H4 (cell line): ENCODE data around the gene PPP2R2C. TPM values are rescaled to one million over a fixed set of nuclear protein-coding genes. Genes with fewer than 3 reads are reported as not detected.

ENCODE experiments used
- DNase-seq: peaks from one replicate; pipeline ENCODE4 v3.0.0-alpha.2; 2015; ENCODE audit warnings: low spot score
- total RNA-seq: library from RNA; depleted of rRNA; stranded (reverse); fragments of >200 nt; shearing (Covaris generic); gene quantifications from 2 replicates; pipeline ENCODE4 v1.2.3, GENCODE V29; 2014

Gene PPP2R2C
- total RNA-seq, 1 experiment from 2014 or later: 0.91 TPM

DNA sequence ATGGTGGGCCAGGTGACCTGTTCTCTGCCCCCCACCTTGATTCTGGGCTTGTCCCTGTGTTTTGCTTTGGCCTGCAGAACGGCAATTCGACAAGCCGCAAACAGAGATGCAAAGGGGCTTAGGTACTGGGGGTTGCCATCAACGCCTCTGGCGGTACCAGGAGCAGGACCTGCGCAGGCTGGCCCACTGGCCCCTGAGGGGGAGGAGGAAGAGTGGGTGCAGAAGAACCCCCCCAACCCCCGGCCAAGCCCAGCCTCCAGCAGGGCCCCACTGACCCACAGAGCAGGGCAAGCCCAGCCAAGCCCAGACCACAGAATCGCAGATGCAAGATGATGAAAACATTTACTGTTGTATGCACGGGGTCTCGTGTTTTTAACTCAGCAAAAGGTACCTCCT is 89.4 kb downstream of the PPP2R2C start:
- no peak for DNase-seq

DNA sequence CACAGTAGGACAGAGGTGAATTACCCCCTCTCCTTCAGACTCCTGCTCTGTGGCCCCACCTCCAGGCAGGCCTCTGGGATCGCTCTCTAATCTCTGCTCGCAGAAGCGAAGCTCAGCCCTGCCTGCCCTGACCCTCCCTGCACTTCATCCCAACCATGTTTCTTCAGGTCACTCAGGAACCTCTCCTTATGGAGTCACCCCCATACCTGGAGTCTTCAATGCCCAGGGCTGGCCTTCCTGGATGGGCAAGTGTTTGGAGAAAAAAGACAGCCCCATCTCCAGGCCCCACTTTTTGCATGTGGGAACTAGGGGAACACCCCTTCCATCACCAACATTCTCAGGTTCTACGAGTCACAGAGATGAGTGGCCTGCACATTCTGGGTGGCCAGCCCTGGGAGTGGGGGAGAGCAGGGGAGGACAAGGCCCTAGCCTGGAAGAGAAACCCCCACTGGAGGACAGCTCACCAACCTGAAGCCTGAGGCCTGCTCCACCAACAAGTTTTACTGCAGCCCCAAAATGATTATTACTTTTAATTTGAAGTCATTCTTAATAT is 90.8 kb downstream of the PPP2R2C start:
- DNase-seq: no peak

DNA sequence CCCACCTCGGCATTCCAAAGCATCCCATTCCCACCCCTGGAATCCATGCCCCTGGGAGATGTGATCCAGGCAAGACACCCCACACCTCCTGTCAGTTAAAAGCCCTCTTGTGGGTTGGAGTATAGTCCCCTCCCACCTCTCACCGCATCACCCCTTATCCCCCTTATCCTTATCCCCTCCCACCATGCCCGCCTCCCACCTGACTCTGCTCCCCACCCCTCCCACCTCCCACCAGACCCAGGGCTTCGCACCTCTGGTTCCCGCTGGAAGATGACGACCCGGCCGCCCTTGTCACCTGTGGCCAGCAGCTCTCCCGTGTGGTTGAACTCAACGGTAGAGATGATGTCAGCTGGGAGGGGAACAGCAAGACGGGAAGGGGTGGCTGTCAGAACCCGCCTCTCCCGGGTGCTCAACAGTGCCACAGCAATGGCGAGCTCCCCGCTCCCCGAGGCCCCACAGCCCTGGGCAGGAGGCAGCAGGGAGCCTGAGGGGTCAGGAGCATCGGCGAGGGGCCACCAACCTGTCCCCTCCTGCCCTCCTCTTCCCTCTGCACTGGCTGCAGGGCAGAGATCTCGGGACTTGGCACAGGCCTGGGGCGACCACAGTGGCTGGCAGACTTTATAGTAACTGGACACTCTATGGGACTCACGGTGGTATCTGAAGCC is 91.5 kb downstream of the PPP2R2C start:
- DNase-seq: no peak

DNA sequence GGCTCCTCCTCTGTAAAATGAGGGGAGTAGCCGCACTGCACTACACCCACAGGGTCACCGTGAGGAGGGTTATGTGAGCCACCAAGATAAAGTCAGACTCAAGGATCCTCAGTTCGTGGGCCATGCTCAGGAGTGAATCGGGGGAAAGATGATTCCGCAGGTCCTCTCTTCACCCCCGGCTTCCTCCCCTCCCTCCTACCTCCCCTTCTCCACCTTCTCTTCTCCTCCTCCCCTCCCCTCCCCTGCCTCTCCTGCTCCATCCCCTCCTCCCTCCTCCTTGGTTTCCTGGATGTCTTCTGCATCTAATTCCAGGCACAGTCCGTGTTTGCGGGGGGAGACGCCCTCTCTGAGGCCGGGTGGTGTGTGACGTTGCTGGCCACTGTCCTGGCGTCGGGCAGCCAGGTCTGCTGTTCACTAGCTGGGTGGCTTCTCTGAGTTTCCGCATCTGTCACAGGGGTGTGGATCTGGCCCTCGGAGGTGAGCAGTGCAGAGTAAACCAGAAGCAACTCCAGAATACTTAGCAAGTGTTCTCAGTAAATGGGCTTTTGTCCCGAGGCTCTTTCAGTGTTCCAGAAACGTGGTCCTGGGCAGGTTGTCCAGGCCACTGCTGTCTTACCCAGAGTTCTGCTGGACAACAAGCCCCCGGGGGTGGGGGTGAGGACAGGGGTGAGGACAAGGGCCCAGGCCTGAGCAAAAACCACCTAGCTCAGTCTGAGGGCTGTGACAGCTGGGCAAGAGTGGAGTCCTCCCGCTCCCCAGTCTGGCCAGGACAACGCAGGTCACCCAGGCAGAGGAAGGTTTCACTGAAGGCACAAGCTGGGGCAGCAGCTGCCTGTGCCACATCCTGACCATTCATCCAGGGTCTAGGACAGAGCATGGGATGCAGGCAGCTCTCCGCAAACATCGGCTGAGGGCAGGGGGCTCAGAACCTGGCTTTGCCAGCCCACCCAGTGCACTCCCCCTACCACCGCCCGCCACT is 92.4 kb downstream of the PPP2R2C start:
- DNase-seq: no peak

DNA sequence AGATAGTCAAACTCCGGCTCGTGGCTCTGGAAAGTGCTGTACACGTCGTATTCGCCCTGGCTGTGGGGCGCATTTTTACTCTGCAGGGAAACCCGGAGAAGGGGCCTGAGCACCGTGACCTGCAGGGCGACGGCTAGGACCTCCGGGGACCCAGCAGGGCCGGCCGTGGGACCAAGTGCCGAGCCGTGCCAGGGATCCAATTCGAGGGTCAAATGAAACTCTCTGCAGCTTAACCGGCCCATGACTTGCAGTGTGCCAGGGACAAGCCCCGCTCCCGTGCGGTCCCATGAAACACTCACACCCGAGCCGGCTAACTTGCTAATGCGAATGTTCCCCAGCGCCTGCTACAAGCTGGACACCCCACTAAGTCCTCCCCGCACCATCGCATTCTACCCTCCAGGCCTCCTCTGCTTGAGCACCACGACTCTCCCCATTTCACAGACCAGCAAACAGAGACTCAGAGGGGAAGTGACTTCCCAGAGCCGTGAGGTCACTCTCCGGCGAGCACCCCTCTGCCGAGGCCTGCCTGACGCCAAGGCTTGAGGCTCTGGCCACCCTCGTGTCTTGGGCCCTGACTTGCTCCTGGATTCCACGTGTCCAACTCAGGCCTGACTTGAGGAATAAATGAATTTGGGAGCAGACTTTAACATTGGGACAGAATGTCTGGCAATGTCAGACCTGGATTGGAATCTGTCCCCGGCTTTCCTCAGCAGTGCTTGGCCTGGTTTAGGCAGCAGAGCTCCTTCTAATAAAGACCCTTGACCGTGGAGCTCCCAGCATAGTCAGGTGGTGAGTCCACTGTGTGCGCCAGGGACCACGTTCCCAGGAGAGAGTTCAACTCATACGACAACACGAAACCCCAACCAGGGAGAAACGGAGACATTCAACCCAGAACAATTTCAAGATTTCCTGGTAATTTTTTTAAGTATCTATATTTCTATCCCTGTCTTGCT is 93.6 kb downstream of the PPP2R2C start:
- no peak for DNase-seq

DNA sequence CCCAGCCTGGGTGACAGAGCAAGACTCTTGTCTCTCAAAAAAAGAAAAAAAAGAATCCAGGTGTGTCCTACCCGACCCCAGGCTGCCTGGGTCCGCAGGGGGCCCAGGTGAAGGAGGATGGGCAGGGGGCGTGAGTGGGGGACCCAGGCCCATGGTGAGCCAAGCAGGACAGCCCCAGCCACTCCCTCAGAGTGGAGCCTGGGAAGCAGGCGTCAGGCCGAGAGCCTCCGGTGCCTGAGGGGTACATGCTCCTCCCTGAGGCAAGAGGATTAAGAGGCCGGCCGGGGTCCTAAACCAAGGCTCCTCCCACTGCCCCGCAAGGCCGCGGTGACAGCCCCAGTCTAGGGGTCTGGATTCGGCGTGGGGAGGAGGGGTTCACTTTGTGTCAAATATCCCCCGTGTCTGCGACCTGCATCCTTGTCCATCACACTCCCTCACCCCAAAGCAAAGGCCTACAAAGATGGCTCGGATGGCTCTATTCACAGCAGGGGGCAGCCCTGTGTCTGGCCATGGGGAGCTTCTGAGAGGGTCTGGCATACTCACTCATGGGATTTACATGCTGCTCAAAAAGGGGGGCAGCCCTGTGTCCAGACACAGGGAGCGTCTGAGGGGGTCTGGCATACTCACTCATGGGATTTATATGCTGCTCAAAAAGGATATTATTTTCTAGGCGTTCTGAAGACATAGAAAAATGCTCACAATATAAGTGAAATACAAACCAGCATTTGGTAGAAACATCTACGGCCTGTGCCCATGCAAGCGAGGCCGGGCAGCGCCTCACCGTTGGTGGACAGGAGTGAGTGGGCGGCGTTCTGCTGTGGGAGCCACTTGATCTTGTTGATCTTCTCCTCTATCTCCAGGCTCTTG is 94.6 kb downstream of the PPP2R2C start:
- DNase-seq: no peak

DNA sequence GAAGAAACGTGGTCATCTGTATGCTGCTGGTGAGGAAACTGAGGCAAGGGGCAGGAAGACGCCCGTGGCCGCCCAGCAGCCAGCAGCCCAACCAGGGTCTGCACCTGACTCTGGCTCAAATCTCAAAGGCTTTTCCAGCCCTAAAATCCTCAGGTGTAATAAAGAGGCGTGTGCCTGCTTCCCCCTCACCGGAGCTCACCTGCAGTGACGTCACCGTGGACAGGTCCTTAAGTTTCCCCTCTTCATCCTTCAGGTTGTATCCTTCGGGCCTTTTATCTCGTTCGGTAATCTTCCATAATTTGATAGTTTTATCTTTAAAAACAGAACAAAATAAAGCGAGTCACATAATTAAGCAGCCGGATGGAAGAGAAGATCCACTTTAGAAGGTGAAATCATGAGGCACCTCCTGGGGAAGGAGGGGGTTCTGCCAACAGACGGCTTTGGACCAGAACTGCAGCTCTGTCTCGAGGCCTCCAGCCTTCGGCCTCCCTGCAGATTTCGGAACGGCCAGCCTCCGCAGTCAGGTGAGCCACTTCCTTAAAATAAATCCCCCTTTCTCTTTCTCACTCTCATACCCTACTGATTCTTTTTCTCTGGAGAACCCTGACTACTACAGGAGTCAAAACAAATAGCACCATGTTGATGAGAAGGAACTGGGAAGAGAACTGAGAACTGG is 96.7 kb downstream of the PPP2R2C start:
- DNase-seq: no peak

DNA sequence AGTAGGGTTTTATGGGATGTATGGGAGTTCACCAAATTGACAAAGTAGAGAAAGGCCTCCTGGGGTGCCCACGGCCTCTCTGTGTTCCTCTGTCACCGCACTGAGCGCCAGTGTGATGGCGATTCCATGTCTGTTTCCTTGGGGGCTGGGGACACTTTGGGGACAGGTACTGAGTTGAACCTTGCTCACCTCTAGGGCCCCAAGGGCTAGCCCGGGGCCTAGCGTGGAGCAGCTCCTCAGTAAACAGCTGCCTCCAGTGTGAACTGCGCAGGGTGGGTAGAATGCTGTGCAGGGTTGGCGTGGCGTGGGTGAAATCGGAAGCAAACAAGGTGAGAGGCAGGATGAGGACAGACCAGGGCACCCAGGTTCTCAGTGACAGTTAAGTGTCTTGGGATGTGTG is 97.8 kb downstream of the PPP2R2C start:
- DNase-seq: no peak

DNA sequence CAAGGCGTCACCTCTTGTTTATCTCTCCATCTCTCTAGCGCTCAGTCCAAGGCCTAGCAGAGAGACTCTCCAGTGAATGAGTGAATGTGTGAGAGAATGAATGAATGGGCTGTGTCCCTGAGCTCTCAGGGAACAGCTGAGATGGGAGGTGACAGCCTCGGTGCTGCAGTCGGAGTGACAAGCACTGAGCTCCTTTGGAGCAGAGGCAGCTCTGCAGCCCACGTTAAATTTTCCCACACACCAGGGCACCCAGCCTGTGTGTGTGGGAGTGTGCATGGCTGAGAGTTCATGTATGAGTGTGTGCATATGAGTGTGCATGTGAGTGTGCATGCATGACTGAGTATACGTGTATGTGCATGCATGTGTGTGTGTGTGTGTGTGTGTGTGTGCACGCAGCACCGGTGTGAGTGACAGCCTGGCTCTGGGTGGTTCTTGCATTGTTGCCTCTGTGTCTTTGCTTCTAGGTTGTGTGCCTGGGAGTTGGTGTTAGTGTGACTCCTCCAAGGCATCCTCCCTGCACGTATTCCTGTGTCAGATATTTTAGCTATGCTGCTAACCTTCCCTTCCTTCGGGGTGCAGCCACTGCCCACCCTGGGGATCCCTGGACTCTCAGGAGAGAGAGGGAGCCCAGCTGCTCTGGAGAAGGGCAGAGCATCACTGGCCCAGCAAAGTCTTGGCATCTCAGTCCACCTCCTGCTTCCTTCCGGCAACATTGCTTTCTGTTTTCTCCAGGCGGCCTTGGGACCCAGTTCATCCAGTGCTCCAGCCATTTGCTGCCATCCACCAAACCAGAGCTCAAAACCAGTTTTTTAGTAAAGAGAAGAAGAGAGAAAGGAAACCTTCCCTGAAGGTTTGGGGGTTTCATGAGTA is 98.6 kb downstream of the PPP2R2C start:
- no peak for DNase-seq

DNA sequence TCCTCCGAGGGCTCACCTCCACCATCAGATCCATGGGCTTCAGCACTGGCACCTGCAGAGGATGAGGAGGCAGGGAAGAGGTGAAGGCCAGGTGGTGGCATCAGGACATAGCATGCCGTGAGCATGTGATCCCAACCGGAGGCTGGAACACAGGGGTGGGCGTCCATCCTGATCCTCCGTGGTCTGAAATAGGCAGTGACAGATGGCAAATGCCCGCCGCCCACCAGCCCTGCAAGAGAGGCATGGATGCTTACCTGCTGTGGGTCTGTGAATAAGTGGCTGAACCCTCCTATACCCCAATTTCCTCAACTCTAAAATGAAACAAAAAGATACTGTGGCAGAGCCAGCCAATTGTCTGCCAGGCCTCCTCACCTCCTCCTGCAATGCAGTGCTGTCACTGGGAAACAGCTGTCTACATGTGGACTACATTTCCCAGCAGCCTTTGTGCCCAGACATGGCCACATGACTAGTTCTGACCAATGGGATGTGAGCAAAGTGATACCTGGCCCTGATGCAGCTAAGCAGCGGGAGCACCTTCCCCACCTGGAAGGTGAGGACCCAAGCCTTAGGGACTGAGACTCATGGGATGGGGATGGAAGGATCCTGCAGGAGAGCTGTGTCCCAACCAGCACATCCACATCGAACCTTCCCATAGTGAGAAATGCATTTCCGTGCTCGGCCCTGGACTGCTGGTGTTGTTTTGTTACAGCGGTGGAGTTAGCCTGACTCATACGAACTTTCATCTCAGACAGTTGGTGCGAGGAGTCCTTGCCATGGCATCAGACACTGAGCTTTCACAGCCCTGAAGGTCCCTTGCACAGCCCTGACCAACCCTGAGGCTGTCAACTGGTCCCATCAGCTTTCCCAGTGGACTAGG is 99.5 kb downstream of the PPP2R2C start:
- DNase-seq: peak; percentile 47

DNA sequence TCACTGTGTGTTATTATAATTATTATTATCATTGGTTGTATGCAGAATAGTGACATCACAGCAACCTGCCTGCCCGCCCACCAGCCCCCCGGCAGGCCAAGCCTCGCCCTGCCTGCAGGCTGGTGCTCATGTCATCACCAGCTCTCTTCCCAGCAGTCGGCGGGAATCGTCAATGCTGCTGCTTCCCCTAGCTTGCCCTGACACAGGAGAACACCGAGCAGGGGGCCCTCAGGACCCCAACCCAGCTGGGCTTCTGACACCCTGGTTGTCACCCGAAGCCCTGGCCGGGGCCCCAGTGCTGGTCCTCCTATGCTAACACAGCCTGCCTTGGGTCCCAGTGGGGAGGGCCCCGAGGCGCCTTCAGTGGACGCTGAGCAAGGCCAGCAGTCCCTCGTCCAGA is 100.6 kb downstream of the PPP2R2C start:
- DNase-seq: no peak

DNA sequence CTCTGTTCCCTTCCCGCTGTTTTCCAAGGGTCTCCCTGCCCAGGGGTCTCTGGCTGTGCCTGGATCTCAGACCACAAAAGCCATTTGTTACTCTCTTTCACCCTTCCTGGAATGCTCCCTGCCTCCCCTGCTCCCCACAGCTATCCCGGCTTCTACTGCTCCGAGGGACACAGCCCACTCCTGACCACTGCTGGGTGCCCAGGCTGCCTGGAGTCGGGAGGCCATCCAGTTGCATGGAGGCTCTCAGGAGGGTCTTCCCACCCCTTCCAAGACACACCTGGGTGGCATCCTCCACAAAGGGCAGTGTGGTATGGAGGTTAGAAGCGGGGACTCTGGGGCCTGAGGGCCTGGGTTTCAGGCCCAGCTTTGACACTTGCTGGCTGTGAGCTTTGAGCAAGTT is 101.1 kb downstream of the PPP2R2C start:
- no peak for DNase-seq

DNA sequence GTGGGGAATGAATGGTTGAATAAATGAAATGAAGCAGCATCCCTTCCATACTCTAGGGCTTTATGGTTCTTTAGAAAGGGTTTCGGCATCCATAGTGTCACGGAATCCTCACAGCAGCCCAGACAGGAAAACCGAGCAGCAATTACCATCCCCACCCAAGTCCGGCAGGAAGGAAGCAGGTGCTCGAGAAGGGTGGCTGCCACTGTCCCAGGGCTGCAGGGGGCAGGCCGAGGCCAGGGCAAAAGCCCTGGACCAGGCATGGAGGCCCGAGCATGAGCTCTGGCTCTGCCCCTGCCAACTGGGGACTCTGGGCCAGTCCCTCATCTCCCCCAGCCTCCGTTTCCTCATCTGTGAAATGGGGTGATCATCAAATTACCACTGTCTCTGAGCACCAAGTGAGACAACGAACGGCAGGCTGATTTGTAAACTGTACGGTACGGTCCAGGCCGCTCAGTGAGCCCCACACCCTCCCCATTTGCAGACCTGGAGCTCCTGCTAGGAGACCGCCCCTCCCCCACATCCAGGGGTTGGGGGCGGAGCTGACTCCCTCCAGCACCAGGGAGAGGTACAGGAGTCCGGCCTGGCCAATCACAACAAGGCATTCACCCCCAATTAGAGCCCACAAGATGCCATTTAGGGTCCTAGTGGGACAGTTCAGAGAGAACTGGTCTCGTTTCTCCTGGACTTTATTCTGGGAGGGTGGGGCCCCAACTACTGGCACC is 102.3 kb downstream of the PPP2R2C start:
- no peak for DNase-seq

DNA sequence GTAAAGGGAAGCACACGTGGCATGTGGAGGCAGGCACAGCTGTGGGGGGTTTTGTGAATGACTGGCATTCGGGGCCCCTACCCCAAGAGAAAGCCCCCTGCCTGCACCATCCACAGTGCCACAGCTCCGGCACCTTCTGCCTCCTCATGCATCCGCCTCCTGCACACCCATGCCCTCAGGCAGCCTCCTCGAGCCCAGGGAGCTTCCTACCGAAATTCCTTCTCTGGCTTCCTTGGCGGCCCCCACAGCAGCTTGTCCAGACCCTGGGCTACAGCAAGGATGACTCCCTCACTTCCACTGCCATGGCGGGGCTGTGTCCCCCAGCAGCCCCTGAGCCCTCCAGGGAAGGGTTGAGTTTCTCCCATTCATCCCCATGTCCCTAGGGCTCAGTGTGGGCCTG is 102.9 kb downstream of the PPP2R2C start:
- no peak for DNase-seq

DNA sequence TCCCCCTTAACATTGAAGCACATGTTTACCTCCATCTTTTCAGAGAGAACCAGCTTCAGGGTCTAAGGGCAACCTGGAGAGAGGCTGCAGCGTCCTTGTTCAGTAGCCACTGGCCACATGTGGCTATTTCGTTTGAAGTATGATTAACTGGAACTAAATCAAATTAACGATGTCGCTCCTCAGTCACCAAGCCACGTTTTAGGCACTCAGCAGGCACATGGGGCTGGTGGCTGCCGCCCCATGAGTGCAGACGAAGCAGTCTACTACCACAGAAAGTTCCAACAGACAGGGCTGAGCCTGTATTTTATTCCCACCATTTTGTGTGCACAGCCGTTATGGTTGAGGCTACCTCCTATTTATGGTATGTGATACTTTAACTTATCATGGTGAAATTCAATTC is 103.4 kb downstream of the PPP2R2C start:
- DNase-seq: no peak

DNA sequence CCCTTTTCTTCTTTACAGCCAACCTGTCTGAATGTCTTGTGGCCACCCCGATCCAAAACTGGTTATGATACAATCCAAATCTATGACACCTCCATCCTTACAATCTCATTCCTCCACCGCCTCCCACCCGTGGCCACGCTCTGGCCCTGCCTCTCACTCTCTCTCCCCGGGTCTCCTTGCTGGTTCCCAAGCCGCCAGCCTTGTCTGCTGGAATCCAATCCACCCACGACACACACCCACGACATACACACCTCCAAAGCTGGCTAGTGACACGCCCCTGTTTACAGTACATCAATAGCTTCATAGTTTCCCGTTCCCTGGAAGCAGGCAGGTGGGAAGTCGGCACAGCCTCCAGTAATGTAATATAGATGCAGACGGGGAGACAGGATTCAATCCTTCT is 103.8 kb downstream of the PPP2R2C start:
- no peak for DNase-seq

DNA sequence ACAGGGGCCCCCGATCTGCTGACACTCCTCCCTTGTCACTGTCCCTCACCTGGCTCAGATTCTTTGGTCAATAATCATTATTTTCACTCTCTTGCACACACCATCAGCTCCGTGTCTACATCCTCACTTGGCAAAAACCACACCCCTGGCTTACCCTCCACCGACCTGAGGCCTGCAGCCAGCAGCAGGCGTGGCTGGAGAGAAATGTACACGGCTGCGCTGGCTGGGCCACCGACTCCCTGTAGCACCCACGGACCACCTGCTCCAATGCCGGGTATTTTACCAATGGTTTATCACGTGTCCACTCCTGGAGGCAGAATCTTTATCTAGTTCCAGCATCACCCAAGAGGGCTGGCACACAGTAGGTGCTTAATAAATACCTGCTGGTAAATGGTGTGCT is 104.3 kb downstream of the PPP2R2C start:
- no peak for DNase-seq
